UCSD-AML1 (cell line): ENCODE results near the gene EPHA10.
"Not testable (repeated sequence)": the region's sequence is repeated elsewhere in the genome, so short reads cannot be mapped to it uniquely, and the experiment has no call there.

Source experiments
- DNase-seq: peaks from one replicate; lab custom pipeline; 2025; ENCODE audit not compliant: unreplicated experiment; lab: John Stamatoyannopoulos, UW

Gene EPHA10

DNA sequence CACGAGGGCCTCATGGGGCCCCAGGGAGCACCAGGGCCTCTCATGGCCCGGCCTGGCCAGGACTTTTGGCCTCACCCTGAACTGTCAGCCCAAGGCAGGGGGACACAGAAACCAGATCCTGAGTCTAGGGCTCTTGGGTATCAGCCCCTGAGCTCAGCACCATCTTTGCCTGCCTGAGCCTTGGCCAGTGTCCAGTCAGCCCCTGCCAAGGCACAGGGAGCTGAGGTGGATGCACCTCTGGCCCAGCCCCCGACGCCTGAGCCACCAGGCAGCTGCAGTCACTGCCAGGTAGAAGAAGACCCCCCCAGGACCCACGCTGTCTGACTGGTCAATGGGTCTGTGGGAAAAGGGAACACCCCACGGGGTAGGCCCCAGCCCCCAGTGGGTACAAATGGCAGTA lies 47.3 kb downstream of the EPHA10 start:
- no peak for DNase-seq

- DNase-seq = no peak
Observed at GRCh38 chr1:37716321-37716720, 48.6 kb downstream of the EPHA10 start.

- DNase-seq = no peak
Observed at GRCh38 chr1:37714689-37715088, 50.2 kb downstream of the EPHA10 start.

- no peak for DNase-seq
Observed at GRCh38 chr1:37714226-37714625, 50.7 kb downstream of the EPHA10 start.

- DNase-seq = no peak
Observed at GRCh38 chr1:37708471-37708870, 56.4 kb downstream of the EPHA10 start.

DNA sequence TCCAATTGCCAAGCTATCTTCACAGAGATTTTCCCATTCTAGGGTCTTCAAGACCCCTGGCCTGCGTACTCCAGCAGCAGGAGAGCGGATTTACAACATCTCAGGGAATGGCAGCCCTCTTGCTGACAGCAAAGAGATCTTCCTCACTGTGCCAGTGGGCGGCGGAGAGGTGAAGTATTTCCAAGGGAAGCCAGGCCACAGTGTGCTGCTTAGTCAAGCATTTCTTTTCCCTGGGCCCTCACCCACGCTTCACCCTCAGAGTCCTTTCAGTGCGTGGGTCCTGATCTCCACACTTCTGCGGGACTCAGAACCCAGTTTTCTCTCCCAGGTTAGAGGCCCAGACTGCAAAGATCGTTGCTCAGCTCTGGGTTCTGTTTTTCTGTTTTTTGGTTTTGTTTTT lies 59.5 kb downstream of the EPHA10 start:
- no peak for DNase-seq

- no peak for DNase-seq
Observed at GRCh38 chr1:37704966-37705365, 60.0 kb downstream of the EPHA10 start.

DNA sequence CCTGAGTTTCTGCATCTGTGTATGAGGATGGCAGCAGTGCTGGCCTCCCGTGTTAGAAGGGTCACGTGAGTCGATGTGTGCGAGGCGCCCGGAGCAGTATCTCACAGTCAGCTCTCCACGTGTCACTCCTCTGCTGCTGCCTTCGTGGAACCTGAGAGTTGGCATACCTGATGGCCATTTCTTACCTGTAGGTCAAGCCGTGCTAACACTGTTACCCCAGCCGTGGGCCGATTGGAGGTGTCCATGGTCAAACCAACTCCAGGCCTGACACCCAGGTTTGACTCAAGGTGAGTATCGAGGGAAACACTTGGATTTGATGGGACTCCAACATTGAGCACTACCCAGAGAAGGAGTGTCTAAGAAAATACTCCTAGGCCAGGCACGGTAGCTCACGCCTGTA lies 61.9 kb downstream of the EPHA10 start:
- no peak for DNase-seq

DNA sequence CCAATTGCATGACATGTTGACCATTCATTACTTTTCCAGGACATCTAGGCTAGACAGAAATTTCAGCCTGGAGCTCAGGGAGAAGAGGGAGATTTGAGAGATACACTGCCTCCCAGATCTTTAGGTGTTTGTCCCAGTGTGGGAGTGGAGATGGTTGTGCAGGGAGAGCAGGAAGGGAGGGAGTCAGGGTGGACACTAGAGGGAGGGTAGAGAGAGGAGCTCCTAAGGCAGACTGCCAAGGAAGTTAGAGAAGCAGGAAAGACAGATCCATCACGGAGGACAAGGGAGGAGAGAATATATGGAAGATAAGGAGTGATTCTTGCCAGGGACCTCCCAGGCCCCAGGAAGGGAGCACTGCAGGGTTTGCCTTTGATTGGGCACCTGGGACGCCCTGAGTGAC lies 63.9 kb downstream of the EPHA10 start:
- no peak for DNase-seq

DNA sequence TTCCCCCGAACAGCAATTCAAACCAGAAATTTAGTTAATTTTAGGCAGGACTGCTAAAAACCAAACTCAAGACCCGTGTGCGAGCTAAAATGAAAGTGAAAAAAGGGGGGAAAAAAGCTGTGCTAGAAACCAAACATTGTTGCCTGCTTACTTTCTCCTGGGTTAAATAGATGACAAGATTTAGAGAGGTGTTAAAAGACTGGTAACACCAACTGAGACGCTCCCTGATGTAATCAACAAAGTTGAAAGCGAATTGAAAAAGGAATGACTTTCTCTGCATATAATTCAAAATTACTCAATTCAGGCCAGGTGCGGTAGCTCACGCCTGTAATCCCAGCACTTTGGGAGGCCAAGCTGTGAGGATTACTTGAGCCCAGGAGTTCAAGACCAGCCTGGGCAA lies 65.8 kb downstream of the EPHA10 start:
- DNase-seq = no peak

DNA sequence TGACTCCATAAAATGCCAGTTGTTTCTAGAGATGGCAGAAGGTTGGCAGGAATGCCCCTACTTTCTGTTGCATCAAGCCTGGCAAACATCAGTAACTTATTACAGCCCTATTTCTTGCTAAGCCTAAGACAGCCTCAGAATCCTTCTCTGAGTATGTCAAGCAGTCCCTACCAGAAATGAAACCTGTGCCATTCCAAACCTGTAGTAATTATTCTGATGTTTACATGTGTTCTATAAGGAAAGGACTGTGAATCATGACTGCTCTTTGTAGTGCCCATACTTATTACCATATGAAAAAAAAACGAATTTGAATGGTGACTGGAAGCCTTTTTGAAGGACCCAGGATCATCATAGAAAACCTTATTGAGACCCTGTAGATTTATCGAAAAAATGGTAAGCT lies 67.2 kb downstream of the EPHA10 start:
- DNase-seq = no peak

DNA sequence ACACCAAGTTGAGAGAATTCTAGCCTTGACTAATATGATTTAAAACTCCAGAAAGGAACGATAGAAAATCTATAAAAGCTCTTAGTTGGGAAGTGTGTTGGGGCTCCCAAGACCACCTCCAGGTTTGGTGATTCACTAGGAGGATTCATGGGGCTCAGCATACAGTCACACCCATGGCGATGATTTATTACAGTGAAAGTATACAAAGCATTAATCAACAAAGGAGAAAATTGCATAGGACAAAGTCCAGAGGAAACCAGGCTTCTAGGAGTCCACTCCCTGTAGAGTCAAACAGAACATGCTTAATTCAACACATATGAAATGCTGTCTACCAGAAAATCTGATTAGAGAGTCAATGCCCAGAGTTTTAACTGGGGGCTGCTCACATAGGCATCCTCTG lies 67.8 kb downstream of the EPHA10 start:
- no peak for DNase-seq

DNA sequence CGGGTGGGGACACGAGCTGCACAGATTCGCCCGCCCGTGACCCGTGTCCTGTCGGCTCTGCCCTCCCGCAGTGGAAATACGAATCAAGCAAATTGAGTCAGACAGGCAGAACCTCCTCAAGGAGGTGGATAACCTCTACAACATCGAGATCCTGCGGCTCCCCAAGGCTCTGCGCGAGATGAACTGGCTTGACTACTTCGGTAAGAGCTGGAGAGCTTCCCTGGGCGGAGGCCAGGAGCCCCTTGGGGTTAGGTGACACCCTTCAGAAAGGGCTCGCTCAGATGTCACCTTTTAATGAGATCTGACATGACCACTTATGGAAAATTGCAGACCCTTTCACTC lies 72.1 kb downstream of the EPHA10 start:
- no peak for DNase-seq

DNA sequence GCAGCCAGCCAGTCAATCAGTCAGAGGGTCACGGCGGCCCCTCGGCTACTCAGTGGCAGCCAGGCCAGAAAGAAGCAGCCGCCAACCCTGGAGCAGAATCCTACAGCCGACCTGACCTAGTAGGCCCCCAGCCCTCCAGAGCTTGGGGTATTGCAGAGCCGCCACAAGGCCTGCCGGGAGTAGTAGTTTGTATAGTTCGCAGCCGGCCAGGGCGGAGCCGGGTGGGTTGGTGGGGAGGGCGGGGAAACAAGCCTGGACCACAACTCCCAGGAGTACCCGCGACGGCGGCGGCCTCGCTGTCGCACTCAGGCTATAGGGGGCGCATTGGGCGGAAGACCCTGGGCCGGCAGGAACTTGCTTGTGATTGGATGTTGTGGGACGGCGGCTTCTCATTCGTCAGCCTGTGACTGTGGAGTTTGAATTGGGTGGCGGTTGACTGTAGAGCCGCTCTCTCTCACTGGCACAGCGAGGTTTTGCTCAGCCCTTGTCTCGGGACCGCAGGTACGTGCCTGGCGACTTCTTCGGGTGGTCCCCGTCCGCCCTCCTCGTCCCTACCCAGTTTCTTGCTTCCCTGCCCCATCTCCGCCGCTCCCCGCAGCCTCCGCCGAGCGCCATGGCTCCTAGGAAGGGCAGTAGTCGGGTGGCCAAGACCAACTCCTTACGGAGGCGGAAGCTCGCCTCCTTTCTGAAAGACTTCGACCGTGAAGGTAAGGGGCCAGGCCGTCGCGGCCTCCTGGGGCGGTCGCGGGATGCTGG lies 72.7 kb downstream of the EPHA10 start, which contains the start of gene CDCA8:
TSS of gene CDCA8 (plus strand) at position 439 of the 756 bp plus-strand sequence. CDS start at position 614, 175 bp downstream.
- peak; percentile 98 for DNase-seq

DNA sequence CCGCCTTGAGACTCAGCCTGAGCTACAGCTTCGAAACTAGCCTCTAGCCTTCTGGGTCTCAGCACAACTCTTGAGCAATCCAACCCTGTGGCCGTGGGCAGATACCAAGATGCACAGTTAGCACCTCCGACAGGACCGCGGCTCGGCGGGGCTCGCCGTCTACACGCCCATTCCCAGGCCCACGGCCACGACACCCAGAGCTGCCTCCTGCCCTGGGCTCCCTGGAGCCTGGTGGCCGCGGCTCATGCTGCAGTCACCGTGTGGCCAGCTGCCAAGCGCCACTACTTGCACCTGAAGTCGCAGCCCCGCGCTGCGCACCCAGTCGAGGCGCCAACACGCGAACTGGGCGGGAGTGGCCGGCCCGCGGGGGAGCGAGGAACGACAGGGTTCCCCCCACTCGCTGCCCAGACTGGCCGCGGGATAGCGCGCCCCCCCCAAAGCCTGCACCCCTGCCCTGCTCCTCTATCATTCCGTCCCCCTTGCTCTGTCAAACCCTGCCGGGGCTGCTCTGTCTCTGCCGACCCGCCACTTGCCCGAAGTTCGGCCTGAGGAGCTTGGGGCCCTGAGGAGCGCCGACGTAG lies 73.3 kb downstream of the EPHA10 start:
- peak; percentile 51 for DNase-seq

- no peak for DNase-seq
Observed at GRCh38 chr1:37688926-37689325, 76.0 kb downstream of the EPHA10 start.

DNA sequence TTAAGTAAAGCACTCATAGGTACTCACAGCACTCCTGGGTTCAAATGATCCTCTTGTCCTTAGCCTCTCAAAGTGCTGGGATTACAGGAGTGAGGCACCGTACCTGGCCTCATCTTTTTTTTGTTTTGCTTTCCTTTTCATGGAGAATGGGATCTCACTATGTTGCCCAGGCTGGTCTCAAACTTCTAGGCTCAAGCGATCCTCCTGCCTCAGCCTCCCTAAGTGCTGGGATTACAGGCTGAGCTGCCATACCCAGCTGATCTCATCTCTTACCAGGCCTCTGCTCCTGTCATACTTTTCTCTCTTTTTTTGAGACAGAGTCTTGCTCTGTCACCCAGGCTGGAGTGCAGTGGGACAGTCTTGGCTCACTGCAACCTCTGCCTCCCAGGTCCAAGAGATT lies 77.2 kb downstream of the EPHA10 start:
- not testable (repeated sequence) for DNase-seq

GRCh38 chr1:37685722-37686121 lies 79.2 kb downstream of the EPHA10 start:
- DNase-seq = no peak

DNA sequence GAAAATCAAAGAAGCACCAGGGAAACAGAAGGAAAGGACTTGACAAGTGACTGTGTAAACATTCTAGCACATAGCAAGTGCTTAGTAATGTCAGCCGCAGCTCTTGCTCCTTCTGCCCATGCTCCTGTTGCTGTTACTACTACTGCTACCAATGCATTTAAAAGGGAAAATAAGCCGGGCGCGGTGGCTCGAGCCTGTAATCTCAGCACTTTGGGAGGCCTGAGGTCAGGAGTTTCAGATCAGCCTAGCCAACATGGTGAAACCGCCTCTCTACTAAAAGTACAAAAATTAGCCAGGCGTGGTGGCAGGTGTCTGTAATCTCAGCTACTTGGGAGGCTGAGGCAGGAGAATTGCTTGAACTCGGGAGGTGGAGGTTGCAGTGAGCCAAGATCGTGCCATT lies 80.7 kb downstream of the EPHA10 start:
- DNase-seq = not testable (repeated sequence)

DNA sequence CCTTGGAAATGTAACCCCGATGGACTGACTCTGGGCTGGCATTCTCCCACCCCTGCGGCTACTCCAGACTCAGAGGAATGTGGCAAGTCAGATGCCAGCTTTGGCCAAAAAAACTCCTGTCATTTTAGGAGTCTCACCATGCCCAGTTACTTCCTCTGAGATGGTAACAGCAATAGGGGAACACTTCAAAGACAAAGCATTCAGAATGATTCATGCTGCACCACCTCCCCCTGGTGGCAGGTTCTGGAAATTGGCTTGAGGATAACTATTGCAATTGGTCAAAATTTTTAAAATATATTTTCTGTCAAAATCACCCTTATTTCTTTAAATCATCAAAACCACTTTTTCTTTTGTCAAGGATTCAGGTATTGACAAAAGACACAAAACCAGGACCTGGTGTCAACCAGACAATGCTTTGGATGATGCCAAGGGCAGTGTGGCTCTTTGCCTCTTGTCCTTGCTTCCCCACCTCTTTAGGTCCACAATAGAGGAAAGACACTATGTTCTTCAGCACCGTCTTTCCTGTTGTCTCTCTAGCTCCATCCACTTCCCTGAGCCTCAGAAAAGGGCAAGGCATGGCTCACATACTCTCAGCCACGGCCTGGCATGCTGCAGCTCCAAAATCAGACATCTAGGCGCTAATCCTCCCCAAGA lies 82.5 kb downstream of the EPHA10 start:
- peak; percentile 63 for DNase-seq

- DNase-seq = no peak
Observed at GRCh38 chr1:37680933-37681332, 84.0 kb downstream of the EPHA10 start.

DNA sequence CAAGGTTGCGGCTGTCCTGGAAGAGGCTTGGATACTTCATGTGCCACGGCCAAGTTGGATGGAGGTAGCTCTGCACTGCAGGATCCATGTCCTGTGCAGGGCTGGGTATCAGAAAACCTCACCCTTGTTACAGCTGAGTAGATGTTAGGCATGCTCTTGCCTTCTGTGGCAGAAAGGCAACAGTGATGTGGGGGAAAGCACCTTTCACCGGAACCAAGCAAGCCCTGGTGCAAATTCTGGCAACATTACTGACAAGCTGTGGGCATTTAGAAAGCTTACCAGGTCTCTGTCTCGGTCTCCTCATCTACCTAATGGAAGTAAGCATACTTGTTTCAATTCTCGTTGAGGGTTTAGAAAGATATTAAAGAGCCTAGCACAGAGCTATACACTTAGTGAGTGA lies 87.1 kb downstream of the EPHA10 start:
- no peak for DNase-seq

- no peak for DNase-seq
Observed at GRCh38 chr1:37677143-37677439, 87.8 kb downstream of the EPHA10 start.
